ENCODE measurements around the gene RECK.

GRCh38 chr9:36063804-36064447 is 27.2 kb downstream of the RECK start:
- TF ChIP-seq CTCF (conservative IDR thresholded peaks at IDR 0.05 in 1 of 2, IDR thresholded peaks at IDR 0.05 in 1 of 2; ENCODE audit: low read depth in 1 of 2, low read length in 2 of 2) (no peak), EZH2 (IDR thresholded peaks at IDR 0.05; ENCODE audit: low read length, missing control alignments) (no peak)
